Measurements from ENCODE around the gene ZBTB5. TPM values are rescaled to one million over a fixed set of nuclear protein-coding genes. Genes with fewer than 3 reads are reported as not detected.

ZBTB5 gene
- total and polyA plus RNA-seq, 9 of the 15 experiments (the other 6 are each of a cell fraction or from before 2014, with no cell fraction given), result 2.3 to 43.2 (median 15.5) TPM

DNA sequence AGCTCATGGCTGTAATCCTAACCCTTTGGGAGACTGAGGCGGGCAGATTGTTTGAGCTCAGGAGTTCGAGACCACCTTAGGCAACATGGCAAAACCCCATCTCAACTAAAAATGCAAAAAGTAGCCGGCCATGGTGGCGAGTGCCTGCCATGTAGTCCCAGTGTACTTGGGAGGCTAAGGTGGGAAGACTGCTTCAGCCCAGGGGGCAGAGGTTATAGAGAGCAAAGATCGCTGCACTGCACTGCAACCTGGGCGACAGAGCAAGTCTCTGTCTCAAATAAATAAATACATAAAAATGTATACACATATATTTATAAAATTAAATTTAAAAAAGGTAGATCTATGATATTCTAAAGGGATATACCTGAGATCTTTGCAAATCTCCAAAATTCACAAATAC lies 19.4 kb downstream of the ZBTB5 start:
- no peaks in the 10 kb centered on the region for H3K4me1 ChIP-seq (replicated peaks in 1 of 2; ENCODE audit: control insufficient read depth in 2 of 2, insufficient read depth in 2 of 2, low read length in 2 of 2)
- H2AFZ ChIP-seq (ENCODE audit: low read depth, low read length), result no peak overlapping the region
- H3K4me2 ChIP-seq (ENCODE audit: insufficient read depth, low read length), result no peak overlapping the region
- ChIA-PET POLR2A (interaction anchor here (0.6 to 1.1 kb wide), 4 partner anchors 9 to 275 kb away, joined by 3 to 5 read pairs (median 4); no protein-coding TSS in a partner anchor), CTCF (ENCODE audit: low intra/inter-chr PET ratio) (no interaction called here)
- H3K27me3 ChIP-seq (ENCODE audit: control insufficient read depth in 2 of 2, insufficient read depth in 2 of 2, low read length in 2 of 2), result no peaks in the 10 kb centered on the region
- no peak for ATAC-seq
- no peak overlapping the region for H3K27ac ChIP-seq (ENCODE audit: extremely low read depth, low read depth, low read length)
- no peaks in the 10 kb centered on the region for H3K9me3 ChIP-seq (replicated peaks; ENCODE audit: control insufficient read depth, insufficient read depth, low read depth, low read length)
- H3K9me1 ChIP-seq (ENCODE audit: control insufficient read depth, insufficient read depth, low read length), result no peaks in the 10 kb centered on the region
- TF ChIP-seq ZBED1 (IDR thresholded peaks at IDR 0.05), result no peak
- no peak for TF ChIP-seq ZNF444 (CRISPR knock-in tag; IDR thresholded peaks at IDR 0.05)
- no peak for TF ChIP-seq RUNX1 (IDR thresholded peaks at IDR 0.05; ENCODE audit: low read depth)
- no peak for TF ChIP-seq SETDB1 (IDR thresholded peaks at IDR 0.05; ENCODE audit: low read length)
- no peak overlapping the region for H3K4me3 ChIP-seq
- no TSS peak for BruUV-seq (replicated peaks)
- FAIRE-seq, result no peak
- peaks cover 11% of the 10 kb centered on the region; the same call in 1 of the 2 replicates for H4K20me1 ChIP-seq (replicated peaks; ENCODE audit: control insufficient read depth, insufficient read depth, low read length)
- peaks cover 52% of the 10 kb centered on the region for H3K79me2 ChIP-seq (ENCODE audit: control insufficient read depth, insufficient read depth, low read length)
- no peak for DNase-seq (ENCODE audit: extremely low read depth in 1 of 4, low spot score in 3 of 4)
- WGBS (ENCODE audit: insufficient coverage, low coverage, missing lambda C conversion rate), result 95% methylated on average over 6 of the region's 6 CpGs
- intact Hi-C loops (cut with micrococcal nuclease) (no loop called here), in situ Hi-C loops (cut with MboI) (no loop called here)
- H3K36me3 ChIP-seq (ENCODE audit: control insufficient read depth, insufficient read depth, low read length), result peaks cover 56% of the 10 kb centered on the region
- peak overlapping the region in 1 of 2 experiments; percentile 36; a peak in 1 of 4 replicates for H3K9ac ChIP-seq (ENCODE audit: insufficient read depth in 1 of 2, low read depth in 2 of 2, low read length in 2 of 2)

DNA sequence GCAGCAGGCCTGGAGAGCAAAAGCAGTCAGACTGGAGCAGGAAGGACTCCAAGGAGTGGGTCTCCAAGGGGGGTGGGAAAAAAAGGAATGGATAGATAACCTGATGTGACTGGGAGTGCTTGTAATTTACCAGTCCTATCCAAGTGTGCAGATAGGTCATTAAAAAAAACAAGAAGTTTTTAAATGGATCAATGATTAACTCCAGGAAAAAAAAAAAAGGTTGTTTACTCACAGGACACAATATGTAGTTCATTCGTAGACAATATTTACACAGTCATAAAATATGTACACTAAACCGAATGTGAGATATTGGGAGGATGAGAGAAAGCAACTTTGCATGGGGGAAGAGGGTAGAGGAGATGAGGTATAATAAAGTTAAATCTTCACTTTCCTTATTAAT lies 20.4 kb downstream of the ZBTB5 start:
- H3K9ac ChIP-seq (ENCODE audit: insufficient read depth in 1 of 2, low read depth in 2 of 2, low read length in 2 of 2), result no peak overlapping the region
- H3K4me1 ChIP-seq (replicated peaks in 1 of 2; ENCODE audit: control insufficient read depth in 2 of 2, insufficient read depth in 2 of 2, low read length in 2 of 2), result no peaks in the 10 kb centered on the region
- H3K9me3 ChIP-seq (replicated peaks; ENCODE audit: control insufficient read depth, insufficient read depth, low read depth, low read length), result no peaks in the 10 kb centered on the region
- no peak overlapping the region for H3K4me2 ChIP-seq (ENCODE audit: insufficient read depth, low read length)
- no peak overlapping the region for H2AFZ ChIP-seq (ENCODE audit: low read depth, low read length)
- TF ChIP-seq SETDB1 (IDR thresholded peaks at IDR 0.05; ENCODE audit: low read length) (no peak), NFYB (IDR thresholded peaks at IDR 0.05; ENCODE audit: extremely low read depth, insufficient read length) (no peak), YBX1 (IDR thresholded peaks at IDR 0.05) (no peak), NBN (IDR thresholded peaks at IDR 0.05; ENCODE audit: low read depth) (no peak), ETV1 (tag; conservative IDR thresholded peaks at IDR 0.05; ENCODE audit: low read depth) (no peak), OTX1 (CRISPR knock-in tag; IDR thresholded peaks at IDR 0.05) (no peak)
- no peaks in the 10 kb centered on the region for H3K9me1 ChIP-seq (ENCODE audit: control insufficient read depth, insufficient read depth, low read length)
- ChIA-PET POLR2A (interaction anchor here (0.8 to 1.7 kb wide), 4 partner anchors 8 to 12 kb away, joined by 4 read pairs; no protein-coding TSS in a partner anchor), CTCF (ENCODE audit: low intra/inter-chr PET ratio) (no interaction called here)
- DNase-seq (ENCODE audit: extremely low read depth in 1 of 4, low spot score in 3 of 4) (peak in 1 of 4 experiments; percentile 27), ATAC-seq (no peak), FAIRE-seq (no peak)
- H3K79me2 ChIP-seq (ENCODE audit: control insufficient read depth, insufficient read depth, low read length), result peaks cover 44% of the 10 kb centered on the region
- BruUV-seq (replicated peaks), result no TSS peak
- H3K27ac ChIP-seq (ENCODE audit: extremely low read depth, low read depth, low read length), result no peak overlapping the region
- 62% methylated on average over 2 of the region's 2 CpGs for WGBS (ENCODE audit: insufficient coverage, low coverage, missing lambda C conversion rate)
- in situ Hi-C loops (cut with MboI) (no loop called here), intact Hi-C loops (cut with micrococcal nuclease) (no loop called here)
- H4K20me1 ChIP-seq (replicated peaks; ENCODE audit: control insufficient read depth, insufficient read depth, low read length), result peaks cover 11% of the 10 kb centered on the region; the same call in 1 of the 2 replicates
- H3K27me3 ChIP-seq (ENCODE audit: control insufficient read depth in 2 of 2, insufficient read depth in 2 of 2, low read length in 2 of 2), result no peaks in the 10 kb centered on the region
- no peak overlapping the region for H3K4me3 ChIP-seq
- peaks cover 59% of the 10 kb centered on the region for H3K36me3 ChIP-seq (ENCODE audit: control insufficient read depth, insufficient read depth, low read length)

Data from K562 (cell line).